ENCODE measurements around the gene KCNA10. TPM values are rescaled to one million over a fixed set of nuclear protein-coding genes. Genes with fewer than 3 reads are reported as not detected.
"Not testable (repeated sequence)": the region's sequence is repeated elsewhere in the genome, so short reads cannot be mapped to it uniquely, and the experiment has no call there.

KCNA10 gene
- total RNA-seq, 1 donor from 2014 or later = not detected

GRCh38 chr1:110538075-110538474 lies 19.1 kb upstream of the KCNA10 start:
- FAIRE-seq (no peak), DNase-seq (ENCODE audit: low spot score in 2 of 2) (peak; percentile 22 to 48)

- no peak for FAIRE-seq
- DNase-seq (ENCODE audit: low spot score in 2 of 2) = no peak
Observed at GRCh38 chr1:110535985-110536384, 17.0 kb upstream of the KCNA10 start.

GRCh38 chr1:110533230-110533629 lies 14.3 kb upstream of the KCNA10 start:
- DNase-seq (ENCODE audit: low spot score in 2 of 2) (no peak), FAIRE-seq (no peak)

GRCh38 chr1:110529011-110529410 lies 10.0 kb upstream of the KCNA10 start:
- no peak for FAIRE-seq

GRCh38 chr1:110526201-110526780 lies 7.3 kb upstream of the KCNA10 start:
- DNase-seq (ENCODE audit: low spot score in 2 of 2) = no peak

More at GRCh38 chr1:110529011-110529410, 10.0 kb upstream of the KCNA10 start:
- no peak for DNase-seq (ENCODE audit: low spot score in 2 of 2)

GRCh38 chr1:110525249-110525595 lies 6.2 kb upstream of the KCNA10 start:
- no peak for DNase-seq (ENCODE audit: low spot score in 2 of 2)
- no peak for FAIRE-seq

More at GRCh38 chr1:110526201-110526780, 7.3 kb upstream of the KCNA10 start:
- no peak for FAIRE-seq

- FAIRE-seq (no peak), DNase-seq (ENCODE audit: low spot score in 2 of 2) (peak; percentile 20 to 60)
Observed at GRCh38 chr1:110524311-110525248, 5.6 kb upstream of the KCNA10 start.

GRCh38 chr1:110523011-110523410 lies 4.0 kb upstream of the KCNA10 start:
- no peak for FAIRE-seq
- DNase-seq (ENCODE audit: low spot score in 2 of 2) = no peak

GRCh38 chr1:110522560-110522959 lies 3.6 kb upstream of the KCNA10 start:
- no peak for FAIRE-seq
- DNase-seq (ENCODE audit: low spot score in 2 of 2) = no peak

- DNase-seq (ENCODE audit: low spot score in 2 of 2) (no peak), FAIRE-seq (no peak)
Observed at GRCh38 chr1:110520827-110521226, 1.9 kb upstream of the KCNA10 start.

GRCh38 chr1:110515891-110516290 lies 3.1 kb downstream of the KCNA10 start:
- no peak for DNase-seq (ENCODE audit: low spot score in 2 of 2)
- FAIRE-seq = no peak

GRCh38 chr1:110515041-110515440 lies 3.9 kb downstream of the KCNA10 start:
- no peak for DNase-seq (ENCODE audit: low spot score in 2 of 2)
- no peak for FAIRE-seq

GRCh38 chr1:110513511-110513910 lies 5.5 kb downstream of the KCNA10 start:
- FAIRE-seq (no peak), DNase-seq (ENCODE audit: low spot score in 2 of 2) (no peak)

GRCh38 chr1:110511436-110511835 lies 7.5 kb downstream of the KCNA10 start:
- DNase-seq (ENCODE audit: low spot score in 2 of 2) (no peak), FAIRE-seq (no peak)

- not testable (repeated sequence) for FAIRE-seq; DNase-seq (ENCODE audit: low spot score in 2 of 2)
Observed at GRCh38 chr1:110510921-110511320, 8.1 kb downstream of the KCNA10 start.

- FAIRE-seq = no peak
- DNase-seq (ENCODE audit: low spot score in 2 of 2) = no peak
Observed at GRCh38 chr1:110509655-110510054, 9.3 kb downstream of the KCNA10 start.

GRCh38 chr1:110508028-110508940 lies 10.7 kb downstream of the KCNA10 start:
- no peak for DNase-seq (ENCODE audit: low spot score in 2 of 2)
- no peak for FAIRE-seq

GRCh38 chr1:110506541-110506940 lies 12.4 kb downstream of the KCNA10 start:
- DNase-seq (ENCODE audit: low spot score in 2 of 2) (no peak), FAIRE-seq (no peak)

- FAIRE-seq (no peak), DNase-seq (ENCODE audit: low spot score in 2 of 2) (no peak)
Observed at GRCh38 chr1:110505596-110505995, 13.4 kb downstream of the KCNA10 start.

- FAIRE-seq (no peak), DNase-seq (ENCODE audit: low spot score in 2 of 2) (no peak)
Observed at GRCh38 chr1:110504226-110504625, 14.7 kb downstream of the KCNA10 start.

GRCh38 chr1:110503471-110503870 lies 15.5 kb downstream of the KCNA10 start:
- no peak for FAIRE-seq
- no peak for DNase-seq (ENCODE audit: low spot score in 2 of 2)
